ENCODE data around the gene GTF2F2. TPM values are rescaled to one million over a fixed set of nuclear protein-coding genes. Genes with fewer than 3 reads are reported as not detected.
"Not testable (repeated sequence)": the region's sequence is repeated elsewhere in the genome, so short reads cannot be mapped to it uniquely, and the experiment has no call there.

GTF2F2 gene
- total RNA-seq, 6 donors from 2014 or later: 10.2 to 29.3 (median 18.2) TPM

- WGBS, 2 donors: 69 to 71% methylated on average over 2 of the region's 2 CpGs
- TF ChIP-seq POLR2AphosphoS5 (IDR thresholded peaks at IDR 0.05) (no peak), POLR2A (IDR thresholded peaks at IDR 0.05) (no peak), EP300 (IDR thresholded peaks at IDR 0.05) (no peak), CTCF (IDR thresholded peaks at IDR 0.05) (no peak)
Measured at GRCh38 chr13:45298206-45298505, 177.8 kb downstream of the GTF2F2 start.

GRCh38 chr13:45298550-45298949 lies 178.2 kb downstream of the GTF2F2 start:
- not testable (repeated sequence) for H3K36me3 ChIP-seq, H3K4me3 ChIP-seq

More at GRCh38 chr13:45298206-45298505, 177.8 kb downstream of the GTF2F2 start:
- Histone ChIP-seq H3K27ac (no peak overlapping the region), H3K36me3 (no peaks in the 10 kb centered on the region), H3K9me3 (no peaks in the 10 kb centered on the region), H3K4me1 (no peaks in the 10 kb centered on the region), H3K4me3 (no peak overlapping the region), H3K27me3 (no peaks in the 10 kb centered on the region)
- DNase-seq: no peak
- ATAC-seq (ENCODE audit: low FRiP score in 2 of 2): no peak

GRCh38 chr13:45299194-45299593 lies 178.9 kb downstream of the GTF2F2 start:
- H3K27ac ChIP-seq: no peak overlapping the region
- H3K4me3 ChIP-seq: no peak overlapping the region
- no peaks in the 10 kb centered on the region for H3K36me3 ChIP-seq
- DNase-seq (no peak), ATAC-seq (ENCODE audit: low FRiP score in 2 of 2) (no peak)
- TF ChIP-seq POLR2A (IDR thresholded peaks at IDR 0.05) (no peak), CTCF (IDR thresholded peaks at IDR 0.05) (no peak), EP300 (IDR thresholded peaks at IDR 0.05) (no peak), POLR2AphosphoS5 (IDR thresholded peaks at IDR 0.05) (no peak)
- H3K9me3 ChIP-seq: no peaks in the 10 kb centered on the region
- no peaks in the 10 kb centered on the region for H3K27me3 ChIP-seq
- 66 to 67% methylated on average over 2 to 3 of the region's 3 CpGs for WGBS, 2 donors
- no peaks in the 10 kb centered on the region for H3K4me1 ChIP-seq

More at GRCh38 chr13:45298550-45298949, 178.2 kb downstream of the GTF2F2 start:
- not testable (repeated sequence) for H3K27me3 ChIP-seq; H3K9me3 ChIP-seq; ATAC-seq (ENCODE audit: low FRiP score in 2 of 2); H3K4me1 ChIP-seq; H3K27ac ChIP-seq; DNase-seq
- 94% methylated on average over 3 of the region's 3 CpGs for WGBS, 2 donors

GRCh38 chr13:45300190-45300985 lies 180.1 kb downstream of the GTF2F2 start:
- H3K27ac ChIP-seq: no peak overlapping the region
- WGBS, 2 donors: 65 to 77% methylated on average over 9 of the region's 9 CpGs
- H3K4me1 ChIP-seq: no peaks in the 10 kb centered on the region
- no peak for ATAC-seq (ENCODE audit: low FRiP score in 2 of 2)
- H3K36me3 ChIP-seq: no peaks in the 10 kb centered on the region
- H3K27me3 ChIP-seq: no peaks in the 10 kb centered on the region
- DNase-seq: no peak
- H3K9me3 ChIP-seq: no peaks in the 10 kb centered on the region
- TF ChIP-seq POLR2A (IDR thresholded peaks at IDR 0.05) (no peak), EP300 (IDR thresholded peaks at IDR 0.05) (no peak), POLR2AphosphoS5 (IDR thresholded peaks at IDR 0.05) (no peak), CTCF (IDR thresholded peaks at IDR 0.05) (no peak)
- no peak overlapping the region for H3K4me3 ChIP-seq

- Histone ChIP-seq H3K4me3 (peak overlapping the region in 1 of 4 donors; percentile 2), H3K9me3 (no peaks in the 10 kb centered on the region), H3K4me1 (no peaks in the 10 kb centered on the region), H3K27ac (no peak overlapping the region), H3K36me3 (no peaks in the 10 kb centered on the region), H3K27me3 (no peaks in the 10 kb centered on the region)
- TF ChIP-seq CTCF (IDR thresholded peaks at IDR 0.05) (no peak), POLR2A (IDR thresholded peaks at IDR 0.05) (no peak), EP300 (IDR thresholded peaks at IDR 0.05) (no peak), POLR2AphosphoS5 (IDR thresholded peaks at IDR 0.05) (no peak)
- 57 to 76% methylated on average over 11 of the region's 11 CpGs for WGBS, 2 donors
- ATAC-seq (ENCODE audit: low FRiP score in 2 of 2) (peak in 1 of 2 donors; percentile 42), DNase-seq (peak in 1 of 2 donors; percentile 52)
Measured at GRCh38 chr13:45301263-45301662, 181.0 kb downstream of the GTF2F2 start.

Measured in upper lobe of left lung (tissue), 6 donors.